GM19468 (cell line): ENCODE data around the gene HERPUD1.
"Not testable (repeated sequence)": the region's sequence is repeated elsewhere in the genome, so short reads cannot be mapped to it uniquely, and the experiment has no call there.

Experiments
- ATAC-seq: cut with Tn5 transposase; IDR thresholded peaks from one replicate; pipeline ENCODE4 v1.9.1; 2021; ENCODE audit warnings: mild to moderate bottlenecking, moderate library complexity, moderate number of reproducible peaks; ENCODE audit not compliant: unreplicated experiment; ENCODE audit errors: extremely low read depth

HERPUD1 gene

DNA sequence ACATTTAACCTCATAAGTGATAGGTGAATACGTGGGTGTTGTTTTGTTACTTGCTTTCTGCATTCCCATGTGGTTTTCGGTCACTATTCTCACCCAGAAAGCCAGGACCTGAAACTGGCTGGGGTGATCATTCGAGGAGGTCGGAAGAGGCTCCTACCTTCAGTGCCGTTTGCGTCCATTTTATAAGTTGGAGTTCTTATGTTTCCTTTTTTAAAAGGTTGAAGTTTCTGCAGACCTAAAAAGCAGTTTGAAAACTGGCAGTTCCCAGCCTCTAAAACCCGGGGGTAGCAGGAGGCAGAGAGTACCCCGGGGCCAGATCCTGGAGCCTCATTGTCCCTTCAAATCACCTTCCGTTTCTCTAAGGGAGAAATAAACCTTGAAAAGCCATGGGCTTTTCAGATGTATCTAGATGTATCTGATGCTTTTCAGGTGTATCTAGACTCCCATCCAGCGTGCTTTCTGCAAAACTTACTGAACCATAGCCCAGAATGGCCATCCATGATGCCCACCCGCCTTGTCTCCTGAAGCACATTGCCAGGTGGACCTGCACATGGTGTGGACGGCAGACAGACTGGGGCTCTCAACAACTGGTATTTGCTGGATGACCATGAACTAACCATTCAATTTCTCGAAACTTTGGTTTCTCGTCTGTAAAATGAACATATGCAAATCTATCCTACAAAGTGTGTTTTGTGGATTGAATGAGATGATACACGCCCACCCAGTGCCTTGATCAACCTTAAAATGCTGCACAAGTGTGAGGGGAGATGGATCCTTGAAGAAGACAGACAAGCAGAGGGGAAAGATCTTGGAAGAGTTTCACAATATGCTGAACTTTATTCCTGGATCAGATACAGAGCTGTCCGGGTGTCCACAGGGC is 58.7 kb downstream of the HERPUD1 start:
- no peak for ATAC-seq

DNA sequence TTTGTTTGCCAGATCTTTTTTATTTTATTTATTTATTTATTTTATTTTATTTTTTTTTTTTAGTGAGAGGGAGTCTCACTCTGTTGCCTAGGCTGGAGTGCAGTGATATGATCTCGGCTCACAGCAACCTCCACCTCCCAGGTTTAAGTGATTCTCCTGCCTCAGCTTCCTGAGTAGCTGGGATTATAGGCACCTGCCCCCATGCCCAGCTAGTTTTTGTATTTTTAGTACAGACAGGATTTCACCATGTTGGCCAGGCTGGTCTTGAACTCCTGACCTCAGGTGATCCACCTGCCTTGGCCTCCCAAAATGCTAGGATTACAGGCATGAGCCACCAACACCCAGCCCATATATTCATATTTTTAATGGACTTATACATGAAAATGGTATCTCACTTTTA is 60.5 kb downstream of the HERPUD1 start:
- not testable (repeated sequence) for ATAC-seq

DNA sequence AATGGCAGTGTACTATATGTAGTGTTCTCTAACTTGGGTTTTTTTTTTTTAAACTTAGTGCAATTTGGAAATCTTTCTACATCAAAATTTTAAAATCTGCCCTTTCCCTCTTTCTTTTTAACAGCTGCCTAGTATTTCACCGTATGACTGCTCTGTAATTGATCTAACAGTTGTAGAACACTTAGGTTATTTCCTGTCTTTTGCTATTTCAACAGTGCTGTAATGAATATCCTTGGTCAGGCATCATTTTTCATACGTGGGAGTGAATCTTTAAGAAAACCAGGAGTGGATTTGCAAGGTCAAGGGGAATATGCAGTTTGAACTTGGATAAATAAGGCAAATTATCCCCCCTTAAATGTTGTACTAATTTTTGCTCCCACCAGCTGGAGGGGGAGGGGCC is 61.3 kb downstream of the HERPUD1 start:
- ATAC-seq, result no peak

DNA sequence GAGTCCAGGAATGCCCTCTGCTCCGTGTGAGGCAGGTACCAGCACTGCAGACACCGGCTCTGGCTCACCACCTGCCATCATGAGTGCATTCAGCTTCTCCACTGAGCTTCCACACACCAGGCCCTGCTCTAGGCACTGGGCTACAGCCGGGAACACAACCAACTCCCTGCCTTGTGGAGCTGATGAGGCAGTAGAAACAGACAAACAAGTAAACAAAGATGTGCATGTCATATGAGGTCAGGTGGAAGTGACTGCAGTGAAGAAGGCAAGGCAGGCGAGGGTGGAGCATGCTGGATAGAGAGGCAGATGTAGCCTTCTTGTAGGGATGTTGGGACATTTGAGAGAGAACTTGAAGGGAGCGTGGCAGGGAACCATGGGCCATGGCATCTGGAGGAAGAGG is 62.4 kb downstream of the HERPUD1 start:
- ATAC-seq, result no peak
